ENCODE results near the gene SFXN5.

DNA sequence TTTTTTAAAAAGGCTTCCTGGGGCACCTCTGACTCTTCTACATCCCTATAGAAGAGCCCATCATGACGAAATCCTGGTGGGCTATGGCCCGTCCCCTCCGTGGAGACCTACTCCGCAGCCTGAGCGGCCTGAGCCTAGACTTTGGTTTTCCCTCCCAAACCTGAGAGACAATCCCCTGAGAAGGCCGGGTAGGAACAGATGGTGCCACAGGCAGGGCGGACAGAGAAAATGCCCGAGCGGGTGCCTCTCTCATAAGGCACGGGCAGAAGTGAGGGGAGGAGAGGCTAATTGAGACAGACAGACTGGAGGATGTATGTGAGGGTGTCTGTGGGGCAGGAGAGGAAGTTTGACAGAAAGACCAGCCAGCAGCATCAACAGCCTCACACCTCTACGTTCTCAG, 20.2 kb upstream of the SFXN5 start:
- TF ChIP-seq, protein P1, sequence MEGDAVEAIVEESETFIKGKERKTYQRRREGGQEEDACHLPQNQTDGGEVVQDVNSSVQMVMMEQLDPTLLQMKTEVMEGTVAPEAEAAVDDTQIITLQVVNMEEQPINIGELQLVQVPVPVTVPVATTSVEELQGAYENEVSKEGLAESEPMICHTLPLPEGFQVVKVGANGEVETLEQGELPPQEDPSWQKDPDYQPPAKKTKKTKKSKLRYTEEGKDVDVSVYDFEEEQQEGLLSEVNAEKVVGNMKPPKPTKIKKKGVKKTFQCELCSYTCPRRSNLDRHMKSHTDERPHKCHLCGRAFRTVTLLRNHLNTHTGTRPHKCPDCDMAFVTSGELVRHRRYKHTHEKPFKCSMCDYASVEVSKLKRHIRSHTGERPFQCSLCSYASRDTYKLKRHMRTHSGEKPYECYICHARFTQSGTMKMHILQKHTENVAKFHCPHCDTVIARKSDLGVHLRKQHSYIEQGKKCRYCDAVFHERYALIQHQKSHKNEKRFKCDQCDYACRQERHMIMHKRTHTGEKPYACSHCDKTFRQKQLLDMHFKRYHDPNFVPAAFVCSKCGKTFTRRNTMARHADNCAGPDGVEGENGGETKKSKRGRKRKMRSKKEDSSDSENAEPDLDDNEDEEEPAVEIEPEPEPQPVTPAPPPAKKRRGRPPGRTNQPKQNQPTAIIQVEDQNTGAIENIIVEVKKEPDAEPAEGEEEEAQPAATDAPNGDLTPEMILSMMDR (conservative IDR thresholded peaks at IDR 0.05): no peak
- no peak for TF ChIP-seq EZH2 (IDR thresholded peaks at IDR 0.05; ENCODE audit: low read depth)

Measured in PC-9 (cell line).